Inferior parietal cortex (tissue), 1 donor: ENCODE data around the gene ZBTB24.
"Not testable (repeated sequence)": the region's sequence is repeated elsewhere in the genome, so short reads cannot be mapped to it uniquely, and the experiment has no call there.

Experiments used
- DNase-seq: peaks from one replicate; pipeline ENCODE4 v3.0.0-alpha.2; 2016; ENCODE audit errors: extremely low spot score

Gene ZBTB24

GRCh38 chr6:109482905-109483734, at the start of gene ZBTB24:
Gene ZBTB24 (minus strand): TSS chr6:109483219. CDS start chr6:109482026, 1,193 bp downstream.
- DNase-seq = peak; percentile 83

- DNase-seq = no peak
These were observed 48.4 kb upstream of the ZBTB24 start for GRCh38 chr6:109531446-109531845.

- DNase-seq = no peak
These were observed 45.0 kb upstream of the ZBTB24 start for GRCh38 chr6:109527989-109528388.

DNA sequence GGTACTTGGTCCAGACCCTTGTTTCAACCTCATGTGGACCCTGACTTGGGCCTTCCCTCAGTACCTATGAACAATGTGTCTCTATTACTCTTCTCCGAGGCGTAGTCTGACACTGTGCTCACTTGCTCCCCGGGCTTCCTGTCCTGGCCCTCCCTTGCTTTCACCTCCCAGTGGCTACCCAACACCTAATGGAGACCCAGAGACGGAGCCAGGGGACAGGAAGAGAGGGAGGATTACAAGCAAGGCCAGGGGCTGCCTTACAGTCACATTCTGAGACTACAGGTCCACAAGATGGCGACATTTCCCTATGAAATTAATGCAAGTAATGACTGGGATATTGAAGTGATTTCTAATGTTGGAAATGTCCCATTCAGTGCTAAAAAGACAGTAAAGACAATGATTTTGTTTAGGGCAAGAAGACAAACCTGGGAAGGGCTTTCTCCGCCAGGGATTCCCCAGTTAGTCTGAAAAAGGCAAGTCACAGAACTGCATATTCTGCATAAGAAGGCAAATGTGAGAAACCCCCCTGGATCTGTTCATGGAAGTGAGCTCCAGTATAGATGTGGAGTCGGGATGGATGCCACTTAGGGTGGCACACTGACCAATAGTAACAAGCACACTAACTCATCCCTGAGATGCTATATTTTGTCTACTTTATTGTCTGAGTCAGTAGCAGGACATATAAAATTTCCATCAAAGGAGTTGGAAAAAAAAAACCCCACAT, 44.0 kb upstream of the ZBTB24 start:
- peak; percentile 80 for DNase-seq

GRCh38 chr6:109524129-109524528, 41.1 kb upstream of the ZBTB24 start:
- DNase-seq = no peak

- no peak for DNase-seq
These were observed 40.5 kb upstream of the ZBTB24 start for GRCh38 chr6:109523478-109523877.

GRCh38 chr6:109521080-109521479, 38.1 kb upstream of the ZBTB24 start:
- no peak for DNase-seq

DNA sequence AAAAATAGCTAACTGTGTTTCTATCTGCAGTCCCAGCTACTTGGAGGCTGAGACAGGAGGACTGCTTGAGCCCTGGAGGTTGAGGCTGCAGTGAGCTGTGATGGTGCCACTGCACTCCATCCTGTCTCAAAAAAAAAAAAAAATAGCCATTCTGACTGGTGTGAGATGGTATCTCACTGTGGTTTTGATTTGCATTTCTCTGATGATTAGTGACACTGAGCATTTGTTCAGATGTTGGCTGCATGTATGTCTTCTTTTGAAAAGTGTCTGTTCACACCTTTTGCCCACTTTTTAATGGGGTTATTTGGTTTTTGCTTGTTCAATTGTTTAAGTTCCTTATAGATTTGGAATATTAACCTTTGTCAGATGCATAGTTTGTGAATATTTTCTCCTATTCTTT, 36.6 kb upstream of the ZBTB24 start:
- DNase-seq = not testable (repeated sequence)

- no peak for DNase-seq
These were observed 33.9 kb upstream of the ZBTB24 start for GRCh38 chr6:109516929-109517328.

- no peak for DNase-seq
These were observed 32.9 kb upstream of the ZBTB24 start for GRCh38 chr6:109515781-109516409.

GRCh38 chr6:109514946-109515345, 31.9 kb upstream of the ZBTB24 start:
- DNase-seq = no peak

GRCh38 chr6:109513571-109514071, 30.6 kb upstream of the ZBTB24 start:
- DNase-seq = no peak

DNA sequence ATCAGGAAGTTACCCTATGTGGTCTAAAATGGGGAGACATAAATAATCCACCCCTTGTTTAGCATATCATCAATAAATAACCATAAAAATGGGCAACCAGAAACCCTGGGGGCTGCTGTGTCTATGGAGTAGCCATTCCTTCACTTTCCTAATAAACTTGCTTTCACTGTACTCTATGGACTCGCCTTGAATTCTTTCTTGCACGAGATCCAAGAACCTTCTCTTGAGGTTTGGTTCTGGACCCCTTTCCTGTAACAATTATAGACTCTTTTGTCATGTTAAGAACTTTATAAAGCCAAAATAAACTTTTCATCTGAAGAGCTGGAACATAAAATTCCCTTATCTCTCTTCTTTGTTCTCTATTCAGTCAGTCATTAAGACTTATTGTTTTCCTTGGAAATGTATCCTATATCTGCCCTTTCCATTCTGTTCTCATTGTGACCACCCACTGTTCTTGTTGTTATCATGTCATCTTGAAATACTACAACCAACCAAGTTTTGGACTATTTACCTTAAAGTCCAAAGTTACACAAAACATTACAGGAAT, 29.3 kb upstream of the ZBTB24 start:
- DNase-seq = no peak

DNA sequence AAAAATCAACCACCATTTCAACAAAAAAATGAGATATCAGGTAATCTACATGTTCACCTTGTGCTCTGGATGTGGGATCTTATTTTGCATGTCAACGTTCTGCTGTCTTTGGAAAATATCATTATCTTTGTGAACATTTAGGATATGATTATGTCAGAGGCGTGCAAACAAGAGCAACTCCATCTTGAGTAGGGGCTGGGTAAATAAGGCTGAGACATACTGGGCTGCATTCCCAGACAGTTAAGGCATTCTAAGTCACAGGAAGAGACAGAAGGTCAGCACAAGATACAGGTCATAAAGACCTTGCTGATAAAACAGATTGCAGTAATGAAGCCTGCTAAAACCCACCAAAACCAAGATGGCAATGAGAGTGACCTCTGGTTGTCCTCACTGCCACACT, 28.8 kb upstream of the ZBTB24 start:
- DNase-seq = no peak

- DNase-seq = no peak
These were observed 27.3 kb upstream of the ZBTB24 start for GRCh38 chr6:109510358-109510757.

GRCh38 chr6:109508166-109508860, 25.3 kb upstream of the ZBTB24 start:
- DNase-seq = no peak

- no peak for DNase-seq
These were observed 24.6 kb upstream of the ZBTB24 start for GRCh38 chr6:109507490-109508072.

GRCh38 chr6:109506841-109507240, 23.8 kb upstream of the ZBTB24 start:
- DNase-seq = no peak

DNA sequence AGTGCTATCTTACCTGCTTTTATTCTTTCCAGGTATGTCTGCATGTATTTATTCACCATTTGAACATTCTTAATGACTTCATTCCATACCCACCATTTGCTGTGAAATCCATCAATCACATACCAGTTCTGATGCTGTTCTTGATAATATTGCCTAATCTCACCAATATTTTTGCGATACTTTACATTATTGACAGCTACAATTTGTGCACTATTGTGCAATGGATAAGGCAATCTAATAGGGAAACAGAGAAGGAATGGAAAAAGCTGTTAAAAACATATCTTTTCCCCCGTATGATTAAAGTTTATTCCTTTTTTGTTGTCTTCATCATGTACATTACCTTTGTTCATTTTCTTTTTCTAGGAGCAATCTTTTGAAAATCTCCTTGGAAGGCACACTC, 23.3 kb upstream of the ZBTB24 start:
- no peak for DNase-seq

- no peak for DNase-seq
These were observed 20.6 kb upstream of the ZBTB24 start for GRCh38 chr6:109503327-109504224.
